GM21381 (cell line): ENCODE results near the gene TTC9B.

Source experiments
- ATAC-seq: cut with Tn5 transposase; IDR thresholded peaks from one replicate; pipeline ENCODE4 v1.9.1; 2021; ENCODE audit warnings: mild to moderate bottlenecking, moderate library complexity; ENCODE audit not compliant: unreplicated experiment

The TTC9B gene

GRCh38 chr19:40217934-40218890, at the start of gene TTC9B:
Gene TTC9B (minus strand): TSS chr19:40218384. CDS start chr19:40218381, 3 bp downstream.
- ATAC-seq: no peak

- ATAC-seq: no peak
Observed at GRCh38 chr19:40267601-40267997, 49.4 kb upstream of the TTC9B start.

- no peak for ATAC-seq
Observed at GRCh38 chr19:40266912-40267600, 48.9 kb upstream of the TTC9B start.

- ATAC-seq: no peak
Observed at GRCh38 chr19:40266119-40266518, 47.9 kb upstream of the TTC9B start.

- ATAC-seq: no peak
Observed at GRCh38 chr19:40265763-40266099, 47.5 kb upstream of the TTC9B start.

GRCh38 chr19:40265055-40265762, 47.0 kb upstream of the TTC9B start:
- ATAC-seq: no peak

GRCh38 chr19:40264314-40265054, 46.3 kb upstream of the TTC9B start:
- ATAC-seq: no peak

GRCh38 chr19:40263440-40264313, 45.5 kb upstream of the TTC9B start:
- ATAC-seq: no peak

GRCh38 chr19:40262422-40262821, 44.2 kb upstream of the TTC9B start:
- no peak for ATAC-seq

GRCh38 chr19:40261631-40262030, 43.4 kb upstream of the TTC9B start:
- ATAC-seq: no peak

GRCh38 chr19:40257096-40257517, 38.9 kb upstream of the TTC9B start:
- no peak for ATAC-seq

GRCh38 chr19:40256512-40256911, 38.3 kb upstream of the TTC9B start:
- no peak for ATAC-seq

GRCh38 chr19:40255619-40256166, 37.5 kb upstream of the TTC9B start:
- ATAC-seq: no peak

GRCh38 chr19:40254714-40255418, 36.7 kb upstream of the TTC9B start:
- ATAC-seq: no peak

GRCh38 chr19:40253611-40254092, 35.5 kb upstream of the TTC9B start:
- no peak for ATAC-seq

- ATAC-seq: no peak
Observed at GRCh38 chr19:40252395-40252794, 34.2 kb upstream of the TTC9B start.

- ATAC-seq: no peak
Observed at GRCh38 chr19:40251991-40252390, 33.8 kb upstream of the TTC9B start.

- no peak for ATAC-seq
Observed at GRCh38 chr19:40251244-40251643, 33.1 kb upstream of the TTC9B start.

- no peak for ATAC-seq
Observed at GRCh38 chr19:40249781-40250180, 31.6 kb upstream of the TTC9B start.
